ENCODE measurements around the gene FGFR3. TPM values are rescaled to one million over a fixed set of nuclear protein-coding genes. Genes with fewer than 3 reads are reported as not detected.

The FGFR3 gene
- total RNA-seq, 6 donors from 2014 or later: 18.5 to 92.2 (median 24.4) TPM

GRCh38 chr4:1802720-1803522 is 9.8 kb downstream of the FGFR3 start:
- no peak for ATAC-seq (ENCODE audit: low FRiP score in 2 of 2)
- TF ChIP-seq POLR2A (IDR thresholded peaks at IDR 0.05) (no peak), EP300 (IDR thresholded peaks at IDR 0.05) (no peak), POLR2AphosphoS5 (IDR thresholded peaks at IDR 0.05) (no peak)
- TF ChIP-seq, protein P1, sequence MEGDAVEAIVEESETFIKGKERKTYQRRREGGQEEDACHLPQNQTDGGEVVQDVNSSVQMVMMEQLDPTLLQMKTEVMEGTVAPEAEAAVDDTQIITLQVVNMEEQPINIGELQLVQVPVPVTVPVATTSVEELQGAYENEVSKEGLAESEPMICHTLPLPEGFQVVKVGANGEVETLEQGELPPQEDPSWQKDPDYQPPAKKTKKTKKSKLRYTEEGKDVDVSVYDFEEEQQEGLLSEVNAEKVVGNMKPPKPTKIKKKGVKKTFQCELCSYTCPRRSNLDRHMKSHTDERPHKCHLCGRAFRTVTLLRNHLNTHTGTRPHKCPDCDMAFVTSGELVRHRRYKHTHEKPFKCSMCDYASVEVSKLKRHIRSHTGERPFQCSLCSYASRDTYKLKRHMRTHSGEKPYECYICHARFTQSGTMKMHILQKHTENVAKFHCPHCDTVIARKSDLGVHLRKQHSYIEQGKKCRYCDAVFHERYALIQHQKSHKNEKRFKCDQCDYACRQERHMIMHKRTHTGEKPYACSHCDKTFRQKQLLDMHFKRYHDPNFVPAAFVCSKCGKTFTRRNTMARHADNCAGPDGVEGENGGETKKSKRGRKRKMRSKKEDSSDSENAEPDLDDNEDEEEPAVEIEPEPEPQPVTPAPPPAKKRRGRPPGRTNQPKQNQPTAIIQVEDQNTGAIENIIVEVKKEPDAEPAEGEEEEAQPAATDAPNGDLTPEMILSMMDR (IDR thresholded peaks at IDR 0.05): no peak
- peak in 1 of 2 donors; percentile 82 for DNase-seq
- Histone ChIP-seq H3K4me1 (no peaks in the 10 kb centered on the region), H3K27ac (no peak overlapping the region), H3K4me3 (no peak overlapping the region), H3K9me3 (no peaks in the 10 kb centered on the region), H3K27me3 (no peaks in the 10 kb centered on the region), H3K36me3 (peaks cover 0 to 38% (median 13%) of the 10 kb centered on the region in 4 donors)
- 90 to 97% methylated on average over 43 to 51 of the region's 71 CpGs for WGBS, 2 donors

- WGBS, 2 donors: 93 to 95% methylated on average over 31 to 49 of the region's 51 CpGs
- no peaks in the 10 kb centered on the region for H3K9me3 ChIP-seq
- H3K4me3 ChIP-seq: no peak overlapping the region
These were observed 10.7 kb downstream of the FGFR3 start for GRCh38 chr4:1803523-1804423.

GRCh38 chr4:1804638-1805492 is 11.8 kb downstream of the FGFR3 start:
- no peaks in the 10 kb centered on the region for H3K4me1 ChIP-seq
- H3K27ac ChIP-seq: no peak overlapping the region
- no peak for TF ChIP-seq POLR2A (IDR thresholded peaks at IDR 0.05)
- TF ChIP-seq, protein P1 (IDR thresholded peaks at IDR 0.05): no peak
- TF ChIP-seq EP300 (IDR thresholded peaks at IDR 0.05): no peak
- TF ChIP-seq POLR2AphosphoS5 (IDR thresholded peaks at IDR 0.05): no peak
- no peak overlapping the region for H3K4me3 ChIP-seq
- no peaks in the 10 kb centered on the region for H3K27me3 ChIP-seq
- ATAC-seq (ENCODE audit: low FRiP score in 2 of 2): no peak
- peaks cover 0 to 38% (median 13%) of the 10 kb centered on the region in 4 donors for H3K36me3 ChIP-seq
- 92% methylated on average over 27 to 37 of the region's 37 CpGs for WGBS, 2 donors
- peak in 1 of 2 donors; percentile 78 for DNase-seq
- no peaks in the 10 kb centered on the region for H3K9me3 ChIP-seq

More at GRCh38 chr4:1803523-1804423, 10.7 kb downstream of the FGFR3 start:
- ATAC-seq (ENCODE audit: low FRiP score in 2 of 2) (no peak), DNase-seq (peak in 1 of 2 donors; percentile 76)
- H3K27me3 ChIP-seq: no peaks in the 10 kb centered on the region
- H3K36me3 ChIP-seq: peaks cover 0 to 38% (median 13%) of the 10 kb centered on the region in 4 donors
- TF ChIP-seq POLR2AphosphoS5 (IDR thresholded peaks at IDR 0.05): no peak
- TF ChIP-seq POLR2A (IDR thresholded peaks at IDR 0.05): no peak
- no peak for TF ChIP-seq EP300 (IDR thresholded peaks at IDR 0.05)
- TF ChIP-seq, protein P1 (IDR thresholded peaks at IDR 0.05): no peak
- no peak overlapping the region for H3K27ac ChIP-seq
- H3K4me1 ChIP-seq: no peaks in the 10 kb centered on the region

- Histone ChIP-seq H3K4me1 (no peaks in the 10 kb centered on the region), H3K27ac (no peak overlapping the region), H3K4me3 (no peak overlapping the region), H3K27me3 (no peaks in the 10 kb centered on the region), H3K36me3 (peaks cover 0 to 38% (median 14%) of the 10 kb centered on the region in 4 donors), H3K9me3 (no peaks in the 10 kb centered on the region)
- DNase-seq: peak in 1 of 2 donors; percentile 84
- TF ChIP-seq POLR2A (IDR thresholded peaks at IDR 0.05) (no peak), EP300 (IDR thresholded peaks at IDR 0.05) (no peak)
- no peak for ATAC-seq (ENCODE audit: low FRiP score in 2 of 2)
- WGBS, 2 donors: 90 to 92% methylated on average over 33 to 44 of the region's 47 CpGs
These were observed 12.6 kb downstream of the FGFR3 start for GRCh38 chr4:1805493-1806222.

Measured in upper lobe of left lung (tissue), 6 donors.